GM18498 (cell line): ENCODE results near the gene LDB2.

Experiments used
- ATAC-seq: cut with Tn5 transposase; IDR thresholded peaks from one replicate; pipeline ENCODE4 v1.9.1; 2021; ENCODE audit warnings: mild to moderate bottlenecking, moderate library complexity; ENCODE audit not compliant: unreplicated experiment

The LDB2 gene

GRCh38 chr4:16692961-16693506 lies 205.4 kb downstream of the LDB2 start:
- no peak for ATAC-seq

- no peak for ATAC-seq
These were observed 205.9 kb downstream of the LDB2 start for GRCh38 chr4:16692524-16692923.

GRCh38 chr4:16692046-16692445 lies 206.4 kb downstream of the LDB2 start:
- no peak for ATAC-seq

- ATAC-seq, result no peak
These were observed 207.0 kb downstream of the LDB2 start for GRCh38 chr4:16691450-16691849.

- ATAC-seq, result no peak
These were observed 210.6 kb downstream of the LDB2 start for GRCh38 chr4:16687845-16688244.

- ATAC-seq, result no peak
These were observed 211.4 kb downstream of the LDB2 start for GRCh38 chr4:16687011-16687410.

GRCh38 chr4:16686195-16686594 lies 212.2 kb downstream of the LDB2 start:
- ATAC-seq, result no peak

GRCh38 chr4:16685536-16685935 lies 212.9 kb downstream of the LDB2 start:
- ATAC-seq, result no peak

GRCh38 chr4:16684935-16685334 lies 213.5 kb downstream of the LDB2 start:
- no peak for ATAC-seq

GRCh38 chr4:16684097-16684496 lies 214.3 kb downstream of the LDB2 start:
- no peak for ATAC-seq

- no peak for ATAC-seq
These were observed 215.5 kb downstream of the LDB2 start for GRCh38 chr4:16682975-16683374.

- ATAC-seq, result no peak
These were observed 221.2 kb downstream of the LDB2 start for GRCh38 chr4:16677001-16677944.

- ATAC-seq, result no peak
These were observed 222.1 kb downstream of the LDB2 start for GRCh38 chr4:16676230-16676770.

GRCh38 chr4:16674082-16674481 lies 224.4 kb downstream of the LDB2 start:
- no peak for ATAC-seq

GRCh38 chr4:16672421-16672820 lies 226.0 kb downstream of the LDB2 start:
- no peak for ATAC-seq

GRCh38 chr4:16671741-16672140 lies 226.7 kb downstream of the LDB2 start:
- ATAC-seq, result no peak

GRCh38 chr4:16670727-16671126 lies 227.7 kb downstream of the LDB2 start:
- no peak for ATAC-seq

- ATAC-seq, result no peak
These were observed 229.4 kb downstream of the LDB2 start for GRCh38 chr4:16669036-16669435.

GRCh38 chr4:16668488-16668887 lies 230.0 kb downstream of the LDB2 start:
- no peak for ATAC-seq

- ATAC-seq, result no peak
These were observed 231.0 kb downstream of the LDB2 start for GRCh38 chr4:16667464-16667863.

- ATAC-seq, result no peak
These were observed 232.4 kb downstream of the LDB2 start for GRCh38 chr4:16665942-16666551.

GRCh38 chr4:16663732-16664131 lies 234.7 kb downstream of the LDB2 start:
- ATAC-seq, result no peak
